GM12874 (cell line): ENCODE results near the gene SNX32.

Experiments
- CTCF ChIP-seq: IDR thresholded peaks from 2 replicates; pipeline ENCODE4 v1.5.1; 2011; ENCODE audit warnings: low read depth, mild to moderate bottlenecking, control low read depth, low read length, moderate library complexity; ENCODE audit not compliant: insufficient read depth

SNX32 gene

GRCh38 chr11:65789230-65790103 is 44.3 kb upstream of the SNX32 start:
- TF ChIP-seq CTCF = no peak

GRCh38 chr11:65790104-65790901 is 43.5 kb upstream of the SNX32 start:
- TF ChIP-seq CTCF = no peak

GRCh38 chr11:65790902-65791650 is 42.7 kb upstream of the SNX32 start:
- no peak for TF ChIP-seq CTCF

GRCh38 chr11:65791719-65792213 is 42.0 kb upstream of the SNX32 start:
- 0 out of 2 replicates have a peak, but pooled peaks have one; percentile 3 for TF ChIP-seq CTCF

GRCh38 chr11:65792456-65792855 is 41.3 kb upstream of the SNX32 start:
- no peak for TF ChIP-seq CTCF

DNA sequence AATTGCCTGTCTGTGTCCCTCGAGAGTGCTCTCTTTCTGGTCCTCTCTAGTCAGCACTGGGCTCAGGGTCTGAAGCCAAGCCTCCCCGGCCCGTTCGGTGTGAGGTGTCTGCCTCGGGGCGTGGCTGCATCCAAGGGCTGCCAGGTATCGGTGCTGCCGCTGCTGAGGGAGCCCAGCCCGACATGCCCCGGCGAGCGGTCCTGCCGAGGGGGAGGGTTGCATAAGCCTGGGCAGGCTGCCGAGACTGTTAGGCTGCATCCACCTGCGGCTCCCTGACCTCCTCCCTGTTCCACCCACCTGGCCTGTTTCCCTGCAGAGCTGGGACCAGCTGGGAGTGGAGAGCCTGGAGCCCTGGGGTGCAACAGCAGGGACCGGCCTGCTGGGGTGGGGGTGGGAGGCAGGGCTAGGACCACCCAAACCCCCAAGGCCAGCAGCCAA is 40.6 kb upstream of the SNX32 start:
- TF ChIP-seq CTCF = no peak
